ENCODE measurements around the gene CHD6. TPM values are rescaled to one million over a fixed set of nuclear protein-coding genes. Genes with fewer than 3 reads are reported as not detected.
A peak's percentile ranks its signal among the peaks of the same experiment; 100 is the strongest.

The CHD6 gene
- total and polyA plus RNA-seq, 2 of the 13 experiments (the other 11 are each of a cell fraction or from before 2014, with no cell fraction given), result 14.4 to 52.0 TPM

DNA sequence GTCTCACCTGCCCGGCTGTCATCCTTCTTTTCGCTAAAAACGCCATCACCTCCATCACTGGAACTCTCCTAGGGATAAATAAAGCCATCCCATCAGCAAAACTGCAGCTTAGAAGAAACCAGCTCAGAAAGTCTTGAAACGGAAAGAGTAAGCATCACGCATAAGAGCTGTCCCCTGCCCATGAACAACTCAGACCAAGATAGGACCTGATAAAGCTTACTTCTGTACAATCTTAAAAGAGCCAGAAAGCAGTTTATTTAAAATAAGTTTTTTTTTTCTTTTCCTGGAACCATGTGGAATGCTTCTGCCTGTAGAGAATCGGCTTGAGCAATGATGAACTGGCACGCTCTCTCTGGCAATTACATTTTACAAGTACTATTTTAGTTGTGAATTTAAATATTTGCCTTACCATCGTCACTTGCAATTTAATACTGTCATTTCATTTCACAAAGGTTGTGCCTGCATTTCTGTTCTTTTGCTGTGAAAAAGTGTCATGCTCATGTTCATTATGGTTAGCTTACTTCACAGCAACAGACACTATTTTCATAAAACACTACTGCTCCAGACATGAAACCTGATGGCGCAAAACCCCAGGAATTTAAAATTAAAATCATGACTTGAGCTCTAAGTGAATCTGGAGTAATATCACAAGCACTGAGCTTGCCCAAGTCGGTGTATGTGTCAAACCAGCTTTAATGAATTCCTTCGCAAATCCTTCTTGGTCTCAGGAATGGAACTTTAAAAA lies 191.9 kb downstream of the CHD6 start:
- Histone ChIP-seq H3K79me2 (ENCODE audit: insufficient read depth, low read length) (no peaks in the 10 kb centered on the region), H2AFZ (ENCODE audit: low read length) (no peak overlapping the region), H3K4me3 (replicated peaks in 1 of 3; ENCODE audit: insufficient read depth in 1 of 3, low read depth in 2 of 3, low read length in 3 of 3) (no peak overlapping the region), H3K36me3 (replicated peaks in 1 of 2; ENCODE audit: control insufficient read depth in 1 of 2, insufficient read depth in 2 of 2, low read length in 2 of 2) (peaks cover 26 to 82% of the 10 kb centered on the region in 2 experiments), H3K27ac (ENCODE audit: extremely low read length, insufficient read depth, low read length) (peak overlapping the region; percentile 83), H3K4me2 (ENCODE audit: low read depth, low read length) (peak overlapping the region; percentile 34), H3K9me3 (ENCODE audit: low read length) (no peaks in the 10 kb centered on the region), H3K27me3 (ENCODE audit: control insufficient read depth in 1 of 2, insufficient read depth in 2 of 2, low read length in 2 of 2) (no peaks in the 10 kb centered on the region), H3K4me1 (ENCODE audit: insufficient read depth, low read length) (peaks cover 46% of the 10 kb centered on the region), H4K20me1 (ENCODE audit: insufficient read depth, low read length) (no peaks in the 10 kb centered on the region), H3K9ac (ENCODE audit: insufficient read depth, low read depth, low read length) (0 out of 2 replicates have a peak overlapping the region, but pooled peaks have one; percentile 55)
- ATAC-seq (no peak), FAIRE-seq (no peak), DNase-seq (ENCODE audit: low spot score) (no peak)
- in situ Hi-C loops (cut with HindIII; ENCODE audit: extremely low pct_ligation_motif_present, low pct_unique_long_range_greater_than_20kb) (no loop called here), intact Hi-C loops (cut with micrococcal nuclease; ENCODE audit: unreplicated experiment) (no loop called here)
- TF ChIP-seq NFKB2 (CRISPR knock-in tag; IDR thresholded peaks at IDR 0.05; ENCODE audit: borderline replicate concordance) (no peak), YEATS4 (CRISPR knock-in tag; IDR thresholded peaks at IDR 0.05; ENCODE audit: borderline replicate concordance) (0 out of 2 replicates have a peak, but pooled peaks have one; percentile 0)
- TF ChIP-seq, protein P1, sequence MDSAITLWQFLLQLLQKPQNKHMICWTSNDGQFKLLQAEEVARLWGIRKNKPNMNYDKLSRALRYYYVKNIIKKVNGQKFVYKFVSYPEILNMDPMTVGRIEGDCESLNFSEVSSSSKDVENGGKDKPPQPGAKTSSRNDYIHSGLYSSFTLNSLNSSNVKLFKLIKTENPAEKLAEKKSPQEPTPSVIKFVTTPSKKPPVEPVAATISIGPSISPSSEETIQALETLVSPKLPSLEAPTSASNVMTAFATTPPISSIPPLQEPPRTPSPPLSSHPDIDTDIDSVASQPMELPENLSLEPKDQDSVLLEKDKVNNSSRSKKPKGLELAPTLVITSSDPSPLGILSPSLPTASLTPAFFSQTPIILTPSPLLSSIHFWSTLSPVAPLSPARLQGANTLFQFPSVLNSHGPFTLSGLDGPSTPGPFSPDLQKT (CRISPR knock-in tag; IDR thresholded peaks at IDR 0.05; ENCODE audit: borderline replicate concordance), result no peak
- CTCF ChIA-PET (ENCODE audit: low intra/inter-chr PET ratio, low total read pairs), result no interaction called here
- no TSS peak for BruUV-seq (replicated peaks)
- POLR2A ChIA-PET, result interaction anchor here (0.8 to 0.9 kb wide), 2 partner anchors 54 to 266 kb away, joined by 3 to 4 read pairs; no protein-coding TSS in a partner anchor
- WGBS (ENCODE audit: low lambda C conversion rate), result 93% methylated on average over 11 of the region's 11 CpGs

DNA sequence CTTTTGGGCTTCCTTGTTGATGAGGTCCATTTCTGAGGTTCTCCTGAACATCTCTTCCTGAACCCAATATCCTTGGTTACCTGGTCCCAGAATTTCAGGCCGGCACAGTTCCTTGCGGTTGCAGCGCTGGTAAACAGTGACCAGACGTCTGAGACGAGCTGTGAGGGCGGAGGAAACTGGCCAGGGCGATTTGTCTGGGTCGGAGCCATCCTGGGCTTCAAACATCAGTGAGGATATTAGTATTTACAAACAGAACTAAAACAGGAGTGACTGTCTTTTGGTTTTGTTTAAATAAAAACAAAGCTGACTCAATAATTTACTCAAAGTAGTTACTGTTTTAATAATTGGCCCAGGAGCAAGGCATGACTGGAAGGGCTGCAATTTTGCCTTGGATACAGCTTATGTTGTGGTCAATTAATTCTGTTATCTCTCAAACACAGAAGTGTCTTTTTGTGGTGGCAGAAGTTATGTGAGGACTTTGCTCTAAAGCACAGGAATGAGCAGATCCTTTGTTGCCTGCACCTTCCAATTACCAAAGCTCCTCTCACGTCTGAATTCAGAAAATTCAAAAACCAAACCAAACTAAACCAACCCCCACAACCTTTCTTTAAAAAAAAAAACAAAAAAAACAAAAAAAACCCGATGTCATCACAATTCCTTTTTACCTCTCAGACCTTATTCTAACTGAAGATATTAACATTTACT lies 192.8 kb downstream of the CHD6 start:
- Histone ChIP-seq H2AFZ (ENCODE audit: low read length) (no peak overlapping the region), H3K27me3 (ENCODE audit: control insufficient read depth in 1 of 2, insufficient read depth in 2 of 2, low read length in 2 of 2) (no peaks in the 10 kb centered on the region), H3K9me3 (ENCODE audit: low read length) (no peaks in the 10 kb centered on the region), H3K27ac (ENCODE audit: extremely low read length, insufficient read depth, low read length) (peak overlapping the region; percentile 83), H3K9ac (ENCODE audit: insufficient read depth, low read depth, low read length) (peak overlapping the region; percentile 55), H4K20me1 (ENCODE audit: insufficient read depth, low read length) (no peaks in the 10 kb centered on the region), H3K4me3 (replicated peaks in 1 of 3; ENCODE audit: insufficient read depth in 1 of 3, low read depth in 2 of 3, low read length in 3 of 3) (no peak overlapping the region), H3K4me1 (ENCODE audit: insufficient read depth, low read length) (peaks cover 46% of the 10 kb centered on the region), H3K36me3 (replicated peaks in 1 of 2; ENCODE audit: control insufficient read depth in 1 of 2, insufficient read depth in 2 of 2, low read length in 2 of 2) (peaks cover 29 to 86% of the 10 kb centered on the region in 2 experiments), H3K79me2 (ENCODE audit: insufficient read depth, low read length) (no peaks in the 10 kb centered on the region), H3K4me2 (ENCODE audit: low read depth, low read length) (peak overlapping the region; percentile 34)
- peak; percentile 86 for DNase-seq (ENCODE audit: low spot score)
- no TSS peak for BruUV-seq (replicated peaks)
- in situ Hi-C loops (cut with HindIII; ENCODE audit: extremely low pct_ligation_motif_present, low pct_unique_long_range_greater_than_20kb) (no loop called here), intact Hi-C loops (cut with micrococcal nuclease; ENCODE audit: unreplicated experiment) (no loop called here)
- POLR2A ChIA-PET, result interaction anchor here (0.5 to 1.2 kb wide), 4 partner anchors 55 to 267 kb away, joined by 3 to 4 read pairs (median 4); partner anchors contain the start of gene CHD6
- FAIRE-seq, result peak; percentile 74
- WGBS (ENCODE audit: low lambda C conversion rate), result 50% methylated on average over 10 of the region's 10 CpGs
- CTCF ChIA-PET (ENCODE audit: low intra/inter-chr PET ratio, low total read pairs), result no interaction called here
- peak; percentile 84 for ATAC-seq
- TF ChIP-seq SPEN (CRISPR knock-in tag; IDR thresholded peaks at IDR 0.05; ENCODE audit: low read depth) (no peak), YEATS4 (CRISPR knock-in tag; IDR thresholded peaks at IDR 0.05; ENCODE audit: borderline replicate concordance) (peak; percentile 20; the same call in 1 of the 2 replicates), ETV6 (CRISPR knock-in tag; conservative IDR thresholded peaks at IDR 0.05) (no peak), ARID2 (CRISPR knock-in tag; IDR thresholded peaks at IDR 0.05; ENCODE audit: borderline replicate concordance) (no peak), ARHGAP35 (CRISPR knock-in tag; IDR thresholded peaks at IDR 0.05; ENCODE audit: borderline replicate concordance) (no peak), CREB1 (IDR thresholded peaks at IDR 0.05) (no peak), CREB1 (CRISPR knock-in tag; IDR thresholded peaks at IDR 0.05) (peak; percentile 39; the same call in 1 of the 2 replicates), MIXL1 (CRISPR knock-in tag; IDR thresholded peaks at IDR 0.05) (peak; percentile 79), TOPORS (CRISPR knock-in tag; IDR thresholded peaks at IDR 0.05) (no peak), ZKSCAN8 (CRISPR knock-in tag; IDR thresholded peaks at IDR 0.05; ENCODE audit: borderline replicate concordance) (0 out of 2 replicates have a peak, but pooled peaks have one; percentile 15), PPARG (CRISPR knock-in tag; conservative IDR thresholded peaks at IDR 0.05) (0 out of 2 replicates have a peak, but pooled peaks have one; percentile 14)

Data from HepG2 (cell line).